ENCODE data around the gene ACOX2. TPM values are rescaled to one million over a fixed set of nuclear protein-coding genes. Genes with fewer than 3 reads are reported as not detected.
A peak's percentile ranks its signal among the peaks of the same experiment; 100 is the strongest.

ACOX2 gene
- total and polyA plus RNA-seq, 2 of the 13 experiments (the other 11 are each of a cell fraction or from before 2014, with no cell fraction given), result 42.6 to 98.5 TPM

GRCh38 chr3:58535531-58536500 lies 1.2 kb downstream of the ACOX2 start (continued):
- TF ChIP-seq EEA1 (CRISPR knock-in tag; IDR thresholded peaks at IDR 0.05; ENCODE audit: borderline replicate concordance) (no peak), NFKBIZ (CRISPR knock-in tag; IDR thresholded peaks at IDR 0.05) (0 out of 2 replicates have a peak, but pooled peaks have one; percentile 27), ZNF512B (CRISPR knock-in tag; IDR thresholded peaks at IDR 0.05; ENCODE audit: borderline replicate concordance) (no peak), CBX5 (CRISPR knock-in tag; IDR thresholded peaks at IDR 0.05; ENCODE audit: borderline replicate concordance) (no peak), GABPB1 (CRISPR knock-in tag; IDR thresholded peaks at IDR 0.05) (peak; percentile 36; the same call in 1 of the 2 replicates), NFRKB (IDR thresholded peaks at IDR 0.05) (no peak), ZC3H13 (CRISPR knock-in tag; IDR thresholded peaks at IDR 0.05) (no peak), HNRNPUL1 (IDR thresholded peaks at IDR 0.05; ENCODE audit: low read depth, low read length) (no peak), RCOR2 (CRISPR knock-in tag; IDR thresholded peaks at IDR 0.05) (peak; percentile 87), TBX3 (IDR thresholded peaks at IDR 0.05; ENCODE audit: borderline replicate concordance) (no peak), ZNF503 (CRISPR knock-in tag; IDR thresholded peaks at IDR 0.05) (peak; percentile 68; the same call in 1 of the 2 replicates), POGZ (CRISPR knock-in tag; IDR thresholded peaks at IDR 0.05) (peak; percentile 86; the same call in 1 of the 2 replicates), ZNF205 (CRISPR knock-in tag; IDR thresholded peaks at IDR 0.05) (no peak; the same call in 1 of the 2 replicates), RFXAP (CRISPR knock-in tag; IDR thresholded peaks at IDR 0.05; ENCODE audit: borderline replicate concordance) (peak; percentile 54; the same call in 1 of the 2 replicates), KLF12 (CRISPR knock-in tag; IDR thresholded peaks at IDR 0.05; ENCODE audit: borderline replicate concordance) (no peak), ZNF616 (CRISPR knock-in tag; IDR thresholded peaks at IDR 0.05; ENCODE audit: low read depth) (no peak), ZNF7 (CRISPR knock-in tag; IDR thresholded peaks at IDR 0.05) (no peak), ZSCAN12 (CRISPR knock-in tag; IDR thresholded peaks at IDR 0.05) (no peak), GTF2F1 (IDR thresholded peaks at IDR 0.05; ENCODE audit: low read length) (no peak)
- TF ChIP-seq, protein P1, sequence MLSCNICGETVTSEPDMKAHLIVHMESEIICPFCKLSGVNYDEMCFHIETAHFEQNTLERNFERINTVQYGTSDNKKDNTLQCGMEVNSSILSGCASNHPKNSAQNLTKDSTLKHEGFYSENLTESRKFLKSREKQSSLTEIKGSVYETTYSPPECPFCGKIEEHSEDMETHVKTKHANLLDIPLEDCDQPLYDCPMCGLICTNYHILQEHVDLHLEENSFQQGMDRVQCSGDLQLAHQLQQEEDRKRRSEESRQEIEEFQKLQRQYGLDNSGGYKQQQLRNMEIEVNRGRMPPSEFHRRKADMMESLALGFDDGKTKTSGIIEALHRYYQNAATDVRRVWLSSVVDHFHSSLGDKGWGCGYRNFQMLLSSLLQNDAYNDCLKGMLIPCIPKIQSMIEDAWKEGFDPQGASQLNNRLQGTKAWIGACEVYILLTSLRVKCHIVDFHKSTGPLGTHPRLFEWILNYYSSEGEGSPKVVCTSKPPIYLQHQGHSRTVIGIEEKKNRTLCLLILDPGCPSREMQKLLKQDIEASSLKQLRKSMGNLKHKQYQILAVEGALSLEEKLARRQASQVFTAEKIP (CRISPR knock-in tag; IDR thresholded peaks at IDR 0.05; ENCODE audit: borderline replicate concordance), result no peak
- TF ChIP-seq, protein P2, sequence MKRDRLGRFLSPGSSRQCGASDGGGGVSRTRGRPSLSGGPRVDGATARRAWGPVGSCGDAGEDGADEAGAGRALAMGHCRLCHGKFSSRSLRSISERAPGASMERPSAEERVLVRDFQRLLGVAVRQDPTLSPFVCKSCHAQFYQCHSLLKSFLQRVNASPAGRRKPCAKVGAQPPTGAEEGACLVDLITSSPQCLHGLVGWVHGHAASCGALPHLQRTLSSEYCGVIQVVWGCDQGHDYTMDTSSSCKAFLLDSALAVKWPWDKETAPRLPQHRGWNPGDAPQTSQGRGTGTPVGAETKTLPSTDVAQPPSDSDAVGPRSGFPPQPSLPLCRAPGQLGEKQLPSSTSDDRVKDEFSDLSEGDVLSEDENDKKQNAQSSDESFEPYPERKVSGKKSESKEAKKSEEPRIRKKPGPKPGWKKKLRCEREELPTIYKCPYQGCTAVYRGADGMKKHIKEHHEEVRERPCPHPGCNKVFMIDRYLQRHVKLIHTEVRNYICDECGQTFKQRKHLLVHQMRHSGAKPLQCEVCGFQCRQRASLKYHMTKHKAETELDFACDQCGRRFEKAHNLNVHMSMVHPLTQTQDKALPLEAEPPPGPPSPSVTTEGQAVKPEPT (CRISPR knock-in tag; IDR thresholded peaks at IDR 0.05; ENCODE audit: low read depth), result no peak
